ENCODE measurements around the gene ATRIP. TPM values are rescaled to one million over a fixed set of nuclear protein-coding genes. Genes with fewer than 3 reads are reported as not detected.

ATRIP gene
- total and polyA plus RNA-seq, 9 donors: 3.9 to 11.4 (median 6.4) TPM

DNA sequence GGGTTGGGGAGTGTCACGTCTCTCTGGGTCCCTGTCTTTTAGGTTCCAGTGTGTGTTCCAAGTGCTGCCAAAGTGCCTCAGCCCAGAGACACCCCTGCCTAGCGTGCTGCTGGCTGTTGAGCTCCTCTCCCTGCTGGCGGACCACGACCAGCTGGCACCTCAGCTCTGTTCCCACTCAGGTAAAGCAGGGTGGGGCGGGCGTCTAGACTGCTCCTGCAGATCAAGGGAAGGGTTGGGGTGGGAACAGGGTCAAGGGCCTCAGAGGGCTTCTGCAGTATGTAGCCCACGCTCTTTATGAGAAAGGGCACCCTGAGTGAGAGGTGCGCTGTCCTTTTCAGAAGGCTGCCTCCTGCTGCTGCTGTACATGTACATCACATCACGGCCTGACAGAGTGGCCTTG, 17.2 kb downstream of the ATRIP start:
- no peak overlapping the region for H3K27ac ChIP-seq
- no peak overlapping the region for H3K4me3 ChIP-seq
- no peaks in the 10 kb centered on the region for H3K9me3 ChIP-seq
- H3K4me1 ChIP-seq (ENCODE audit: insufficient read depth): peaks cover 14% of the 10 kb centered on the region
- no peaks in the 10 kb centered on the region for H3K27me3 ChIP-seq
- no peak for DNase-seq
- no peaks in the 10 kb centered on the region for H3K36me3 ChIP-seq
- TF ChIP-seq EP300 (IDR thresholded peaks at IDR 0.05) (no peak), POLR2A (IDR thresholded peaks at IDR 0.05) (no peak)
- TF ChIP-seq, protein P1, sequence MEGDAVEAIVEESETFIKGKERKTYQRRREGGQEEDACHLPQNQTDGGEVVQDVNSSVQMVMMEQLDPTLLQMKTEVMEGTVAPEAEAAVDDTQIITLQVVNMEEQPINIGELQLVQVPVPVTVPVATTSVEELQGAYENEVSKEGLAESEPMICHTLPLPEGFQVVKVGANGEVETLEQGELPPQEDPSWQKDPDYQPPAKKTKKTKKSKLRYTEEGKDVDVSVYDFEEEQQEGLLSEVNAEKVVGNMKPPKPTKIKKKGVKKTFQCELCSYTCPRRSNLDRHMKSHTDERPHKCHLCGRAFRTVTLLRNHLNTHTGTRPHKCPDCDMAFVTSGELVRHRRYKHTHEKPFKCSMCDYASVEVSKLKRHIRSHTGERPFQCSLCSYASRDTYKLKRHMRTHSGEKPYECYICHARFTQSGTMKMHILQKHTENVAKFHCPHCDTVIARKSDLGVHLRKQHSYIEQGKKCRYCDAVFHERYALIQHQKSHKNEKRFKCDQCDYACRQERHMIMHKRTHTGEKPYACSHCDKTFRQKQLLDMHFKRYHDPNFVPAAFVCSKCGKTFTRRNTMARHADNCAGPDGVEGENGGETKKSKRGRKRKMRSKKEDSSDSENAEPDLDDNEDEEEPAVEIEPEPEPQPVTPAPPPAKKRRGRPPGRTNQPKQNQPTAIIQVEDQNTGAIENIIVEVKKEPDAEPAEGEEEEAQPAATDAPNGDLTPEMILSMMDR (IDR thresholded peaks at IDR 0.05): no peak
- WGBS, 3 donors: 69 to 79% (median 73%) methylated on average over 8 to 9 of the region's 9 CpGs
- intact Hi-C loops (cut with DNase I): loop anchor here (2.0 to 10.0 kb wide), 5 partner anchors 84 to 221 kb away; partner anchors contain the start of gene NCKIPSD (in 1 of the 4)

DNA sequence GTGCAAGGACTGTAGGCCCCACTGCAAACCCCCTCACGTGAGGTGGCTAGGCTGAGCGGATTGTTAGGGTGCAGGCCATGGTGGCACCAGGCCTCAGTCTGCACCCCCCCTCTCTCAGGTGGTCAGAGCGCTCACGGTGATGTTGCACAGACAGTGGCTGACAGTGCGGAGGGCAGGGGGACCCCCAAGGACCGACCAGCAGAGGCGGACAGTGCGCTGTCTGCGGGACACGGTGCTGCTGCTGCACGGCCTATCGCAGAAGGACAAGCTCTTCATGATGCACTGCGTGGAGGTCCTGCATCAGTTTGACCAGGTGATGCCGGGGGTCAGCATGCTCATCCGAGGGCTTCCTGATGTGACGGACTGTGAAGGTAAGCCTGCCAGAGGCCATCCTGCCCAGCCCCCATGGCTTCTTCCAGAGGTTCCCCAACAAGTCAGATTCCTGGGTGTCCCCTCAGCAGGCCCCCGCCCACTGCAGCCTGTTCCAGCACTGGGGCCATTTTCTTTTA, 18.2 kb downstream of the ATRIP start:
- peak overlapping the region; percentile 40 to 100 for H3K27ac ChIP-seq
- H3K36me3 ChIP-seq: no peaks in the 10 kb centered on the region
- H3K4me3 ChIP-seq: no peak overlapping the region
- peak in 4 of 5 donors; percentile 50 to 60 (median 50) for DNase-seq
- H3K9me3 ChIP-seq: no peaks in the 10 kb centered on the region
- WGBS, 3 donors: 88 to 92% (median 90%) methylated on average over 8 to 17 of the region's 17 CpGs
- H3K27me3 ChIP-seq: no peaks in the 10 kb centered on the region
- TF ChIP-seq EP300 (IDR thresholded peaks at IDR 0.05): no peak
- TF ChIP-seq, protein P1 (IDR thresholded peaks at IDR 0.05): no peak
- no peak for TF ChIP-seq POLR2A (IDR thresholded peaks at IDR 0.05)
- peaks cover 18% of the 10 kb centered on the region for H3K4me1 ChIP-seq (ENCODE audit: insufficient read depth)
- intact Hi-C loops (cut with DNase I): loop anchor here (2.0 to 10.0 kb wide), 5 partner anchors 83 to 220 kb away; partner anchors contain the start of gene NCKIPSD (in 1 of the 4)

DNA sequence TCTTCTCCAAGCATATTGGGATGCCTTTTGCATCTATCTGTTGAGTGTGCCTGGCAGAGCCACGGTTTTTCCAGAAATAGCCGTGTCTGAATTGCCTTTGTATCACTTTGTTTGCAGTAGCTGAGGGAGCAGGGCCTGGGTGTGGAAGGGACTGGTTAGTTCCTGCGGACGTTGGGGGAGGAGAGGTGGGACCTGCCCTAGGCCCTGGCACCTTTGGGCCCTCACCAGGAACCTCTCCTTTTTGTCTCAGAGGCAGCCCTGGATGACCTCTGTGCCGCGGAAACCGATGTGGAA, 18.6 kb downstream of the ATRIP start:
- Histone ChIP-seq H3K4me1 (ENCODE audit: insufficient read depth) (peaks cover 20% of the 10 kb centered on the region), H3K27ac (peak overlapping the region; percentile 40 to 100), H3K9me3 (no peaks in the 10 kb centered on the region), H3K36me3 (no peaks in the 10 kb centered on the region), H3K4me3 (no peak overlapping the region), H3K27me3 (no peaks in the 10 kb centered on the region)
- TF ChIP-seq POLR2A (IDR thresholded peaks at IDR 0.05): peak; percentile 34
- TF ChIP-seq, protein P1 (IDR thresholded peaks at IDR 0.05): no peak
- no peak for TF ChIP-seq EP300 (IDR thresholded peaks at IDR 0.05)
- intact Hi-C loops (cut with DNase I): loop anchor here in 3 of 4 donors (2.0 to 10.0 kb wide), 3 partner anchors 84 to 220 kb away; partner anchors contain the start of gene NCKIPSD (in 1 of the 3)
- WGBS, 3 donors: 11 to 15% (median 12%) methylated on average over 7 of the region's 7 CpGs
- no peak for DNase-seq

DNA sequence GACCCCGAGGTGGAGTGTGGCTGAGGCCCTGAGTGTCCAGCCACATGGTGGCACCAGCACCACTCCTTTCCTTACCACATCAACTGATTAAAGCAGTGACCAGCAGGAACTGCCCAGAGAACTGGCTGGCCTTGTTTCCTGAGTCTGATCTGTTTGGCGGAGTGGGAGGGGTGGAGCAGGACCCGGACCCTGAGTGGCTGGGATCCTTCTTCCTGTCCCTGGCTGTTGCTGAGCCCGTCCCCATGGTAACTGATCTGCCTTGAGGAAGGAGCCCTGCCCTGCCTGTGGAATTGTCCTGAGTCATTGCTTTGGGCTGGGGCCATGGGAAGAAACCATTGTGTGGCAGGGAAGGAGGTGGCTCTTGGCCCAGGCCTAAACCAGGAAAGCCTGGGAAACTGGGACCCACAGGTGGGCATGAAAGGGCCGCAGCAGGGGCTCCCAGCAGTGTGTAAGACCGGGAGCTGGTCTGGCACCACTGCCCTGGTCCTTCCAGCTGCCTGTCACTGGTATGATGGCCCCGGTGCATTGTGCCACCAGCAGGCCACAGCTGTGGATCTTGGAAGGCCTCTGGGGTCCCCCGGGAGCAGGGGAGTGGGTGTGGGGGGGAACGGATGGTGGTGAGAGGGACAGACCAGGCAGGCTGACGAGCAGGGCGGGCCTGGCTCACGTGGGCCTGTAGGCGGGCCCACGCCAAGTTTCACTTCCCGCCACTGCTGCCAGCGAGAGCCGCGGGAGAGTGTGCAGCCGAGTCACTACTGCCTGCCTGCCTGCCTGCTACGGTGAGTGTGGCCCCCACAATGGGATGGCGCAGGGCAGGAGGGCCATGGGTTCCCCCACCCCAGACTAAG, 19.2 kb downstream of the ATRIP start:
- intact Hi-C loops (cut with DNase I): loop anchor here in 3 of 4 donors (2.0 to 10.0 kb wide), 3 partner anchors 83 to 219 kb away; partner anchors contain the start of gene NCKIPSD (in 1 of the 3)
- no peaks in the 10 kb centered on the region for H3K9me3 ChIP-seq
- TF ChIP-seq, protein P1 (IDR thresholded peaks at IDR 0.05): peak; percentile 23 to 80 (median 77)
- TF ChIP-seq POLR2A (IDR thresholded peaks at IDR 0.05) (peak; percentile 90), EP300 (IDR thresholded peaks at IDR 0.05) (peak; percentile 21)
- no peaks in the 10 kb centered on the region for H3K36me3 ChIP-seq
- DNase-seq: peak; percentile 92 to 99 (median 94)
- H3K27me3 ChIP-seq: no peaks in the 10 kb centered on the region
- peak overlapping the region; percentile 48 for H3K4me3 ChIP-seq
- peak overlapping the region; percentile 98 to 100 for H3K27ac ChIP-seq
- WGBS, 3 donors: 0 to 2% (median 1%) methylated on average over 21 of the region's 21 CpGs
- H3K4me1 ChIP-seq (ENCODE audit: insufficient read depth): peaks cover 22% of the 10 kb centered on the region
